NCI-H2081 (cell line): ENCODE data around the gene MTMR4.
"Not testable (repeated sequence)": the region's sequence is repeated elsewhere in the genome, so short reads cannot be mapped to it uniquely, and the experiment has no call there.

Experiments used
- DNase-seq, 2 experiments: peaks; one replicate each; lab custom pipeline; 2025; lab: John Stamatoyannopoulos, UW

MTMR4 gene

GRCh38 chr17:58513965-58514769 lies at the start of gene MTMR4:
Gene MTMR4, minus strand, starts transcription at chr17:58514638. Its CDS starts 231 bp downstream, at chr17:58514407.
- peak; percentile 89 to 91 for DNase-seq

DNA sequence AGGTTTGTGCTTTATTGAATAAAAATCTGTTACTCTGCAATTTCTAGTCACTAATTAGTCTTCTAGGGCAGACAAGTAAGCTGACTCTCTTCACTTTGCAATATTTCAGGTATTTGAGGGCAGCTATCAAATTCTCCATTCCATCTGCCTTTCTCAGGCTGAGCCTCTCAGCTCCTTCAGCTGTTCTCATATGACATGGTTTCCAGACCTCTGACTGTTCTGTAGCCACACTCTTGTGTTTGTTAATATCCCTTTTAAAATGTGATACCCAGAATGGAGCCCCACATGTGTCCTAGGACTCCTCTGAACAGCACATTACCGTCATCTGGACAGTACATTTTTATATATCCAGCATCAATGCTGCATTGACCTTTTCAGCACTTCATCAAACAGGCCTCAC lies 46.1 kb upstream of the MTMR4 start:
- DNase-seq = no peak

- no peak for DNase-seq
Observed at GRCh38 chr17:58557981-58558380, 43.5 kb upstream of the MTMR4 start.

- no peak for DNase-seq
Observed at GRCh38 chr17:58556833-58557250, 42.4 kb upstream of the MTMR4 start.

GRCh38 chr17:58555109-58555508 lies 40.7 kb upstream of the MTMR4 start:
- not testable (repeated sequence) for DNase-seq

DNA sequence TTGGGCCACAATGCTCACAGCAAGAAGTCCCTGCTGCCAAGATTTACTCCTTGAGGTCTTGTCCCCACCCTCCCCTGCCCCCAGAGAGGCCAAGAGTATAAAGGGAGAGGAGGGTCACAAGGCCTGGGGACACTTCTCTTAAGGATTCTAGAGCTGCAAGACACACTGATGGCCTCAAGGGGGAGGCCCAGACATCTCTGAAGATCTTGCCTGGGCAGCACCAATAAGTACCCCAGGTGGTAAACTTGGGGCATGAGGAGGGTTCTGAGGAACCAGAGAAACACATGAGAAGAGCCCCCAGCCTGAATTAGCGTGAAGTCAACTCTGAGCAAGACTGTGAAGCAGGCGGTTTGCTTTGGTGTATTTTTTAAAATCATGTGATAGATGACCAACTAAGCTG lies 26.8 kb upstream of the MTMR4 start:
- DNase-seq = no peak

DNA sequence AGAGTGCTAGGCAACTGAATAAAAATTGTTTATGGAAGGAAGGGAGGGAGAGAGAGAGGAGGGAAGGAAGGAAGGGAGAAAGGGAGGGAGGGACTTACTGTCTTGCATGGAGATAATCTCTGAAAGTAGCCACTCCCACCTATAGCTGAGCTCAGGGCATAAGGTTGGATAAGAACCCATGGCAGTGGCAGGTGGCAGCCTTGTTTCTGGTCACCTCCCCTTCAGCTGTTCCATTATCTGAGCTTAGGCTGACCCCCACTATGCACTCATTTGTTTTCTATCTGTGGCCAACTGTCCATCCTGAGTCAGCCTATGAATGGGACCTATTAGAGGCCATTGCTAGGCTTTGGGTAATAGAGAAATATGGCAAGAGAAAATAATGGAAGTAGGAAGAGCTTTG lies 25.3 kb upstream of the MTMR4 start:
- no peak for DNase-seq

DNA sequence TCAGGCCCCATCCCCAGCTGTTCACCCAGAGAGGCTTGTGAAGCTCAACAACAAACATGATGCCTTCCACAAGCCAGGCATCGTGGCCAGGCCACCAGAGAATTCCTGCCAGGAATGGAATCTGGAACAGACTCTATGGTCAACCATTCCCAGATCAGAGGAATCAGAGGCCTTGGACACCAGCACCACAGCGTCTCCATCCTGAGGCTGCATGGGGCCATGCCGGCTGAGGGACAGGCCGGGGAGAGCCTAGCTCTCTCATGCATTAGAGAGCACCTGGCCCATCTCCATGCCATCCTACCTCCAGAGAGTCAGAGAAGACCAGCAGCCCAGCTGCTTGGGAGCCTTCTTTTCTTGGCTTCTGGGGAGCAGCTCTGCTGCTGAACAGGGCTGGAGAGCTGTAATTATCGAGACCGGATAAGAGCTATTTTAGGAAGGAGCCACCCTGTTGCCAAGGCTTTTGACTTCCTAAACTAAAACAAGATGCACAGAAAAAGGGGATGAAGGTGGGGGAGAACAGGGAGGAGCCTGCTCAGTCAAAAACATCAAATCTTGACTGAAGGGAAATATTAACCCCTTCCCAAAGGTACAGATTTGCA lies 24.5 kb upstream of the MTMR4 start:
- DNase-seq = peak in 1 of 2 experiments; percentile 10

GRCh38 chr17:58537266-58537665 lies 22.8 kb upstream of the MTMR4 start:
- no peak for DNase-seq

DNA sequence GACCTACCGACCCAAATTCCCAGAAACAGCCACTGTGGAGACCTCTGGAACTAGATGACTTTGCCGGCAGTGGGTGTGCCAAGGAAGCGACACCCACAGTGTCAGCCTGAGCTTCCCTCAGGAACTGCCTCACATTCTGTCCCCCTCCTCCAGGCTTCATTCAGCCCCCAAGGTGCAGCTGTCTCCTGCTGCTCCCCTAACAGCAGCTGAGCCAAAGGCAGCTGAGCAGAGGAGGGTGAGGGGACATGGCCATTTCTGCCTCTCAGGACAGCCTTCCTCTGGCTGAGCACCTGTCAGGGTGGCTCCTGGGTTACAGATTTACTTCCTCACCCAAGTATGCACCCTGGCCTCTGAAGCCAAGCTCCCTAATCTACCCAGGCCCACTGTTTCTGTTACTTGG lies 22.1 kb upstream of the MTMR4 start:
- DNase-seq = no peak

DNA sequence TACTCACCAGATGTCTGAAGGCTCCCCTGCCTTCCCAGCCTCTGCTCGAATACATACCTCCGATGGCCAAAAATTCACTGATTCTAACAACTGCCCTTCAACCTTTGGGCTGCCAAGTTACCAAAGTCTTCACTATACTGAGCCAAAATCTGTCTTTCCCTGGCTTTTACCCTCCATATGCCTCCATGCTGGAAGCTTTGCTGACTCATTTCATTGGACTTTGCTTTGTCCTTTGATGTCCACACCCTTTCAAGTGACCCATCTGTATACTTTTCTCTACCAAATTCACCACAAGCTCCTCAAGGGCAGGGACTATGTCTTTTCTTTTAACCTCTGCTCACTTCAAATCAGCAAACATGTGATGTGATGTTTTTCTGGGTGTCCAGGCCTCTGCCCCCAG lies 21.0 kb upstream of the MTMR4 start:
- DNase-seq = no peak

DNA sequence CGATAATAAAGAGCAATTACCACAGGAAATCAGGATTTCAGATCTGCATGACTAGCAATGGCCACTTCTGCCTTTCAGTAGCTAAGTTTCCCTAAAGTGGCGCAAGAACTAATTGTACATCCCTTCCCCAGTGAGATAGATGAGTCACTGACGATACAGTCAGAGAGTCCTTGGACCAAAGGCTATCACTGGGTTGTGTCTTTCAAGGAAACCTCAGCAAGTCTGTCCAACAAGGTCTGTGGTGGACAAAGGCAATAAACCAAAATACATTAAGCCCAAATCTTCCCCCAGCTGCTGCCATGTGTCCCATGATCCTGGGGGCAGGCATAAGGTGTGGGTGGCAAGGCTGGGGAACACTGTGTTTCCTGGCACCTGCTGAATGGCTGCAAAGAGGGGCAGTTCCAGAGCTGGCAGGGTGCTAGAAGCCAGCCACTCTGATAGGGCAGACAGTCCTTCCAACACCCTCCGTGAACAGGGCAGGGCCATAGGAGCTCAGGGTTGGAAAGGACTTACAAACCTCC lies 20.5 kb upstream of the MTMR4 start:
- no peak for DNase-seq

GRCh38 chr17:58534331-58534730 lies 19.9 kb upstream of the MTMR4 start:
- no peak for DNase-seq

DNA sequence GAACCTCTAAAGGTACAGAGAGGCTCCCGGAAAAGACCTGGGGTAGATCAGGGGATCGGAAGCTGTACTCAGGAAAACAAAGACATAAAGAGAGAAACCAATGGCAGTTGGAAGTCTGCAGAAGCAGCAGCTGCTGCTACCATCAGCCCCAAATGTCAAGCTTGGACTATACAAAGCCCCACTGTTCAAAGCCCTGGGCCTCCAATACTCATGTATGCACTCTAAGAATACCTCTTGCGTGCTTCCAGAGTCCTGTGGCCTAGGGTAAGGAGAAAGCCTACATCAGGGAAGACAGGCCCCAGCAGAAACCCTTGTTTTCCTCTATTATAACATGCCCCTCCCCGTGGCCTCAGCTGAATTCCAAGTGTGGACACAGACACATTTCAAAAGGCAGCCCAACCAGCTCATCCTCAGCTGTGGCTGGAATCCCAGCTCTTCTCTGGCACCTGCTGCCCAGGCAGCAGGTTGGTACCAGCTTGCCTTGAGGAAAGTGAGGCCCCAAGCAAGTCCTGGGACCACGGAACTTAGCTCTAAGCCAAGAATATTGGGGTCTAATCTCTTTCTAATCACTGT lies 19.3 kb upstream of the MTMR4 start:
- no peak for DNase-seq

GRCh38 chr17:58532555-58532951 lies 18.1 kb upstream of the MTMR4 start:
- DNase-seq = no peak

DNA sequence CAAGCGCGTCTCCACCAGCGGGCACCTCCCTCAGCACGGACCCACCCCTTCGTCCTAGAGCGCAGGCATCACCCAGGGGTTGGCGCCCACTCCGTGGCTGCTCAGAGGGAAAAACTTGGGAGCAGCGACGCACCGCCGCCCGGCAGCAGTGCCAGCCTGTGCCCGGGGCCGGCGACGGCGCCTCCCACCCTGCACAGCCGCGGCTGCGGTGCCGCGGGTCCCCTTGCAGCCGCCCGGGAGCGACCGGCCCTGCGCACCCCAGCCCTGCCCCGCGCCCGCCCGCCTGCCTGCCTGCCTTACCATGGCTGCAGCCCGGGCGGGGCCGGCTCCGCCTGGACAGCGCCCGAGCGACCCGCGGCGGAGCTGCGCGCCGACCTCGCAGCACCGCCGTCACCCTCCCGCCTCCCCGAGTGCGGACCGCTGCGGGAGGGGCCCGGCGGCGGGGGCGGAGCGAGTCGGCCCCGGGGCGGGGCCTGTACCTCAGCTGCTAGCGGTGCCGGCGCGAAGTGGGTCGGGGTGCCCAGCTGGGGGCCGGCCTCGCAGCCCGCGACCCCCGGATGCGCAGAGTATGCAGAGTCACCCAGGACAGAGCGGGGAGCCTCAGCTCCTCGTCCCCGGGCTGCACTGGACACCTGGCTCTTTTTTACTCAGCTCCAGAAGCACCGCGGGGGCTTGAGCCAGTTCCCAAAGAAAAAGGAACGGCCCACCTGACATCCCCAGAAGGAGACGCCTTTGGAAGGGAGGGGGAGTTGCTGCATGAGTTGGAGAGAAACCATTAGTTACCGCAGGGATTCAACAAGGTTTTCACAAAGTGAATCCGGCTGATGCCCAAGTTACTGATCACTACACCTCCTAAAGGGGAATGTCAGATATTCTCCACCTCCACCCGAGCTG lies 17.5 kb upstream of the MTMR4 start:
- DNase-seq = peak; percentile 41 to 45

- no peak for DNase-seq
Observed at GRCh38 chr17:58531122-58531521, 16.7 kb upstream of the MTMR4 start.

DNA sequence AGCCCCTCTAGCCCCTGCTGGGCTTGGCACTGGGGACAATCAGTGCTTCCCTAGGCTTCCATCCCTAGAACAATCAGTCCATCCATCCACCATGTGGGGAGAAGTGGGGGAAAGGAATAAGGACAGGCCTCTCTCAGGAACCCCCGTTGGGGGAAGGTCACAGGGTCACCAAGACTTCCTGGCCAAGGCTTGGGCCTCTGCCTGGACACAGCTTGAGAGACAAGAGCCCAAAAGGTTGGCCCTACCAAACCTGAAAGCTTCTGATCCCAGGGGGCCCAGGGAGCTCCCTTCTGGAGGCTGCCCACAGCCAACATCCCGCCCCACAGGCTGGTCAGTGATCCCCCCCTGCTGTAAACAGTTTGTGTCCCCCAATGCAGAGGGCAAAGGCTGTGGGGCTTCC lies 16.2 kb upstream of the MTMR4 start:
- no peak for DNase-seq

DNA sequence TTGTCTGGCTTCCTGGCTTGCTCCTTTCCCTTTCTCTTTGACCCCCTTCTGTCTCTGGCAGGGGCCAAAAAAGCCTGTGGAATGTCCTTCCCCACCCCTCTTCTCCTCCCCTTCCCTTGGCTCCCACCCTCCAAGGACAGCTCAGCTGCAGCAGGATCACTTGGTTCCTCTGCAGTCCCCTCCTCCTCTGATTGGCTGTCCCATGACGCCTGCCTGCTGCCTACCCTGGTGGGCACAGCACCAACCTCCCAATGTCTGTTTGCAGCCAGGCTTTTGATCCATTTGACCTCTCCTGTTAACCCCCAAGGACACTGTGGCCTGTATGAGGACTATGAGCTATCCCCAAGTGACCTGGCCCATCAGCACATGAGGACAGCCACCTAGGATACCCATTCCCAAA lies 14.8 kb upstream of the MTMR4 start:
- DNase-seq = no peak

DNA sequence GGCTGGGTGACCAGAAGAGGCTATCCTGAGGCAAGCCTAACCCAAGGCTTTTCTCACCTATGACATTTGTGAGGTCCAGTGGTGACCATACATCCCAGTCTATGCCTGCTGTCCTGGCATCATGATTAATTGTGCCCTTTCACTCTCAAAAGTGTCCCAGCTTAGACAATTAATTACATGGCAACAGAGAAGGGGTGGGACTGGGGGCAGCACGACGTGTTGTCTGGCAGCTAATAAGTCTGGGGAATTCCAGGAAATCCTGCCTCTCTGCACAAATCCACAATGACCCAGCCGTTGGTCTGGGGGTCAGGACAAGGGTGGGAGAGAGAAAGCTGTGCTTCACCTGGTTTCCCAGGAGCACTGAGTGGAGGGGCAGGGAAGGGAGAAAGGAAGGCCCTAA lies 14.0 kb upstream of the MTMR4 start:
- DNase-seq = no peak

- DNase-seq = no peak
Observed at GRCh38 chr17:58527949-58528348, 13.5 kb upstream of the MTMR4 start.

DNA sequence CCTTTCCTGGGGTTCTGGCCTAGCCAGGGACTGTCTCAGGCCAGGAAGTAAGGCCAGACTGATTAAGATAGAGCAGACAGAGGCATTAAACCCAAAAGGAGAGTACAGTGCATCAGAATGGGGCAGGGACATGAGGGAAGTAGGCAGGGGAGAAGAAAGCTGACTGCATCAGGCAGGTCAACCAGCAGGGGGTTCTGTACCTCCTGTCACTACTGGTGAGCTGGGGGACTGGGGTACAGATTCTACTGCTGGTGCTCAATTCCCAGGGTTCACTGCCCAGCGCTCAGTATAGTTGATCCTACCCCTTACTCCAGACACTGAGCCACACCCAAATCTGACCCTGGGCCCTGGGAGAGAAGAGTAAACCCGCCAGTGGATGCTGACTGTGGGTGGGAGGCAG lies 12.9 kb upstream of the MTMR4 start:
- no peak for DNase-seq
